Measurements from ENCODE around the gene DTX2.
"Not testable (repeated sequence)": the region's sequence is repeated elsewhere in the genome, so short reads cannot be mapped to it uniquely, and the experiment has no call there.

- not testable (repeated sequence) for TF ChIP-seq CTCF (IDR thresholded peaks at IDR 0.05; ENCODE audit: low read length); EZH2 (optimal IDR thresholded peaks at IDR 0.05; ENCODE audit: low read depth, low read length); EZH2phosphoT487 (IDR thresholded peaks at IDR 0.05; ENCODE audit: low read length)
These were observed 36.0 kb upstream of the DTX2 start for GRCh38 chr7:76425558-76425957.

Data from MM.1S (cell line).